Coronary artery (tissue), 2 donors: ENCODE measurements around the gene CPNE2.
A peak's percentile ranks its signal among the peaks of the same experiment; 100 is the strongest.
"Not testable (repeated sequence)": the region's sequence is repeated elsewhere in the genome, so short reads cannot be mapped to it uniquely, and the experiment has no call there.

Source experiments
- DNase-seq: peaks from one replicate; pipeline ENCODE4 v3.0.0-alpha.2; 2017; ENCODE audit warnings: low spot score
- H3K27ac ChIP-seq, 2 donors: fragments of 200-600 bp; sonication (generic); one replicate each; pipeline ENCODE4 v1.5.1; 2016 to 2019
- H3K4me3 ChIP-seq: fragments of 200-600 bp; sonication (generic); 2 replicates; pipeline ENCODE4 v1.5.1; 2016; ENCODE audit warnings: mild to moderate bottlenecking, moderate library complexity
- TF ChIP-seq, protein P1 (sequence below): fragments of 200-600 bp; sonication (generic); IDR thresholded peaks from one replicate; pipeline ENCODE4 v1.5.1; 2019; ENCODE audit warnings: antibody characterized with exemption

CPNE2 gene

DNA sequence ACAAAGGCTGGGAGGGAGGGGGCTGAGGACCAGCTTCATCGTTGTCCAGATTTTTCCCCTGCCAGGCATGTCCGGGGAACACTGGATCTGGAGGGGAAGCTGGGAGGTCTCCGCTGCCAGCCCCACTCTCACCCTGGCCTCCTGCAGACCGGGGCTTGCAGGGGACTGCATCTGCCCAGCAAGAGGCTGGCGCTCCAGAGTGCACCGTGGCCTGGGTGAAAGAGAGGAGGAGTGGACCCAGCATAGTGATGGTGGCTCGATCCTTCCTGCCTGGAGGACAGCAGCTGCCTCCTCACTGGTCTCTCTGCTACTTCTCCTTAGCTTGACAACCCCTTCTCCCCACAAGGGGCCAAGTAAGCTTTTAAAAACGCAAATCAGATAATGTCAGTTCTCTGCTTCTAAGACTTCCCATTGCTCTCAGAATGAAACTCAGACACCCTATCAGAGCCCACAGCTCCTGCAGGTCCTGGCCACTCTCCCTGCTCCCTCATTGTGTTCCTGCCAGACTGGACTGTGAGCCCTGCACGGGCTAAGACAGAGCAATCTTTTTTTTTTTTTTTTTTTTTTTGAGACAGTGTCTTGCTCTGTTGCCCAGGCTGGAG lies 15.0 kb downstream of the CPNE2 start:
- DNase-seq, result no peak
- no peak overlapping the region for H3K4me3 ChIP-seq
- peak overlapping the region in 1 of 2 donors; percentile 54 for H3K27ac ChIP-seq
- TF ChIP-seq, protein P1, sequence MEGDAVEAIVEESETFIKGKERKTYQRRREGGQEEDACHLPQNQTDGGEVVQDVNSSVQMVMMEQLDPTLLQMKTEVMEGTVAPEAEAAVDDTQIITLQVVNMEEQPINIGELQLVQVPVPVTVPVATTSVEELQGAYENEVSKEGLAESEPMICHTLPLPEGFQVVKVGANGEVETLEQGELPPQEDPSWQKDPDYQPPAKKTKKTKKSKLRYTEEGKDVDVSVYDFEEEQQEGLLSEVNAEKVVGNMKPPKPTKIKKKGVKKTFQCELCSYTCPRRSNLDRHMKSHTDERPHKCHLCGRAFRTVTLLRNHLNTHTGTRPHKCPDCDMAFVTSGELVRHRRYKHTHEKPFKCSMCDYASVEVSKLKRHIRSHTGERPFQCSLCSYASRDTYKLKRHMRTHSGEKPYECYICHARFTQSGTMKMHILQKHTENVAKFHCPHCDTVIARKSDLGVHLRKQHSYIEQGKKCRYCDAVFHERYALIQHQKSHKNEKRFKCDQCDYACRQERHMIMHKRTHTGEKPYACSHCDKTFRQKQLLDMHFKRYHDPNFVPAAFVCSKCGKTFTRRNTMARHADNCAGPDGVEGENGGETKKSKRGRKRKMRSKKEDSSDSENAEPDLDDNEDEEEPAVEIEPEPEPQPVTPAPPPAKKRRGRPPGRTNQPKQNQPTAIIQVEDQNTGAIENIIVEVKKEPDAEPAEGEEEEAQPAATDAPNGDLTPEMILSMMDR, result no peak

DNA sequence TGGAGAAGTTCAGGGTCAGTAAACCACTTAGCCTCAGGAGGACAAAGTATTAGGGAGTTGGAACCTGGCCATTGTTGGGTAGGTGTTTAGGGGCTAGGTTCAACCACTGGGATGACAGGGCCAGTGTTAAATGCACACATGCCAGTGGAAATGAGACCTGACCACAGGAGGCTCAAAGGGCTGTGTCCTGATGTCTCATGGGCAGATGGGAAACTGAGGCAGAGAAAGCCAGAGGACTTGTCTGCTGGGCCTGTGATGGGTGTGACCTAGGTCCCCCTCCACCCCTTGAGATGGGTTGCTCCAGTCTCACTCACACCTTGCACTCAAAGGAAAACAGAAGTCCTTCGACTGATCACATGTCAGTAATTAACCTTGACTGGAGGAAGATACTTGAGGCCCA lies 16.0 kb downstream of the CPNE2 start:
- H3K27ac ChIP-seq, result no peak overlapping the region
- no peak for DNase-seq
- no peak overlapping the region for H3K4me3 ChIP-seq
- TF ChIP-seq, protein P1, result no peak

DNA sequence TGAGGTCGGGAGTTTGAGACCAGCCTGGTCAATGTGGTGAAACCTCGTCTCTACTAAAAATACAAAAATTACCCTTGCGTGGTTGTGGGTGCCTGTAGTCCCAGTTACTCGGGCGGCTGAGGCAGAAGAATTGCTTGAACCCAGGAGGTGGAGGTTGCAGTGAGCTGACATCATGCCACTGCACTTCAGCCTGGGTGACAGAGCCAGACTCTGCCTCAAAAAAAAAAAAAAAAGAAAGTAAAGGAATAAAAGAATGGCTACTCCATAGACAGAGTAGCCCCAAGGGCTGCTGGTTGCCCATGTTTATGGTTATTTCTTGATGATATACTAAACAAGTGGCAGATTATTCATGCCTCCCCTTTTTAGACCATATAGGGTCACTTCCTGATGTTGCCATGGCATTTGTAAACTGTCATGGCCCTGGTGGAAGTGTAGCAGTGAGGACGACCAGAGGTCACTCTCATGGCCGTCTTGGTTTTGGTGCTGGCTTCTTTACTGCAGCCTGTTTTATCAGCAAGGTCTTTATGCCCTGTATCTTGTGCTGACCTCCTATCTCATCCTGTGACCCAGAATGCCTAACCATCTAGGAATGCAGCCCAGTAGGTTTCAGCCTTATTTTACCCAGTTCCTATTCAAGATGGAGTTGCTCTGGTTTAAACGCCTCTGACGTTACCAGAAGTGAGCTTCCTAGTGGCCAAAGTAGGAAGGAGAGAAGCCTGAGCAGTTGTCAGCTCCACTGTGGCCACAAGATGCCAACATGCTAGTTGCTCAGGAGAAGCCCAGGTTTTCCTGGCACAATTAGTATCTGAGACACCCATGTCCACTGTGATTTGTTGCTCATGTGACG lies 17.1 kb downstream of the CPNE2 start:
- not testable (repeated sequence) for H3K4me3 ChIP-seq, H3K27ac ChIP-seq, DNase-seq

DNA sequence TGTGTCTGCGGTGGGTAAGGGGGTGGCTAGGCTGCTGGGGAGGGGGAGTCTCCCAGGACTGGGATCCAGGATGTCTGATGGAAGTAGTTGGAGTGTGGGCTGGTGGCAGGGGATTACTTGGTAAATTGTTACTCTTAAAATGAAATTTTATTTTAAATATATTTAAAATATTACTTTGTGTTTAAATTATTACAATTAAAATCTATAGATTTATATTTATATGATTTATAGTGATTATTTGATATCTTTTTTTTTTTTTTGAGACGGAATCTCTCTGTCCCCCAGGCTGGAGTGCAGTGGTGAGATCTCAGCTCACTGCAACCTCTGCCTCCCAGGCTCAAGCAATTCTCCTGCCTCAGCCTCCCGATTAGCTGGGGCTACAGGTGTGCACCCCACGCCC lies 18.6 kb downstream of the CPNE2 start:
- no peak for DNase-seq
- TF ChIP-seq, protein P1, result no peak
- H3K27ac ChIP-seq, result no peak overlapping the region
- H3K4me3 ChIP-seq, result no peak overlapping the region

DNA sequence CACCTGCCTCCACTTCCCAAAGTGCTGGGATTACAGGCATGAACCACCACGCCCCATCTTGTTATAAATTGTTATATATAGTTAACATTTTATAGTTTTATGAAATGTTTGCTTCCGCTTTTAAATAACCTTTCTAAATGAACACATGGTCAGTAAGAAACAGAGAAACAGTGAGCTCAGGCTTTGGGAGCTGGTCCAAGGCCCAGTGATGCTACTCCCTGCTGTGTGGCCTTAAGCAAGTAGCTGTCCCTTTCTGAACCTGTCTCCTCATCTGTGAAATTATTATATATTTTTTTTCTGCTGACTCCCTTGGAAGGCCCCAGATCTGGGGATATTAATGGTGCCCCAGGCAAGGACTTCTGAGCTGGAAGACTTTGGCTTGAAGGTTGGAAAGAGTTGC lies 19.0 kb downstream of the CPNE2 start:
- TF ChIP-seq, protein P1, result no peak
- no peak overlapping the region for H3K4me3 ChIP-seq
- no peak for DNase-seq
- no peak overlapping the region for H3K27ac ChIP-seq

DNA sequence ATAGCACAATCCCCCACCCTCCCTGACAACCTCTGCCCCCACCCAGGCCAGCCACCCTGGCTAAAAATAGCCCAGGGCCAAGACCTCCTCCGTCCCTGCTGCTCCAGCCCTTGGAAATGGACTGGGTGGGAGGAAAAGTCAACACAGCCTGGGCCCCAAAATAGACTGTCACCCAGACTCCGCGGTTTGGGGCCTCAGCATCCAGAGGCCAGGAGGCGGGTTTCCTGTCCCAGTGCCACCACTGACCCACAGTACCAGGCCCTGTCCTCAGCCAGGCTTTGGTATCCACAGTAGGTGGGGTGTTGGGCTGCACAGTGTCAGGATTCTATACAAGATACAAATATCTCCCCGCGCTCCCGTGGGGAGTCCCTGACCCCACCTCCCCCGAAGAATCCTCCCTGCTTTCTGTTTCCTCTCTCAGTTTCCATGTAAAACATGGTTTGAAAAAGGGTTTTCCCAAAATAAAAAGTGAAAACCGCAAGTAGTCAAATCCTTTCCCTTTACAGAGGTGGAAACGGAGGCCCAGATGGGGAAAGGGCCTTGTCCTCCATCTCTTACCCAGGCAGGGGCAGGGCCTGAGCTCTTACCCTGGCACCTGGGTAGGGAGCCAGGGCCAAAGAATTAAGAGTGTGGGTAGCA lies 20.1 kb downstream of the CPNE2 start:
- Histone ChIP-seq H3K4me3 (peak overlapping the region; percentile 7), H3K27ac (peak overlapping the region; percentile 64 to 83)
- DNase-seq, result no peak
- TF ChIP-seq, protein P1, result no peak

DNA sequence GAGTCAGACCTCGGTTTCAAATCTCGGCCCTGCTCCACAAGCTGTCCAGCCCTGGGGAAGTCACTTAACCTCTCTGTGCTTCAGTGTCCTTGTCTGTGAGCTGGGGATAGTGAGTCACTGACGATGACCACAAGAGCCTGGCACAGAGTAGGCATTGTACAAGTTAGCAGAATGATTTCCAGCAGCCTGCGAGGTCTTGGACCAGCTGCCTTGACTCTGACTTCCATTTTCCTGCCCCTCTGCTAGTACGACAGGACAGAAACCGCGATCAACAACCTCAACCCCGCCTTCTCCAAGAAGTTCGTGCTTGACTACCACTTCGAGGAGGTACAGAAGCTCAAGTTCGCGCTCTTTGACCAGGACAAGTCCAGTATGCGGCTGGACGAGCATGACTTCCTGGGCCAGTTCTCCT lies 20.7 kb downstream of the CPNE2 start:
- no peak for DNase-seq
- Histone ChIP-seq H3K27ac (peak overlapping the region; percentile 64 to 83), H3K4me3 (peak overlapping the region; percentile 7)
- TF ChIP-seq, protein P1, result no peak
